ENCODE measurements around the gene GSAP.
"Not testable (repeated sequence)": the region's sequence is repeated elsewhere in the genome, so short reads cannot be mapped to it uniquely, and the experiment has no call there.

GSAP gene

DNA sequence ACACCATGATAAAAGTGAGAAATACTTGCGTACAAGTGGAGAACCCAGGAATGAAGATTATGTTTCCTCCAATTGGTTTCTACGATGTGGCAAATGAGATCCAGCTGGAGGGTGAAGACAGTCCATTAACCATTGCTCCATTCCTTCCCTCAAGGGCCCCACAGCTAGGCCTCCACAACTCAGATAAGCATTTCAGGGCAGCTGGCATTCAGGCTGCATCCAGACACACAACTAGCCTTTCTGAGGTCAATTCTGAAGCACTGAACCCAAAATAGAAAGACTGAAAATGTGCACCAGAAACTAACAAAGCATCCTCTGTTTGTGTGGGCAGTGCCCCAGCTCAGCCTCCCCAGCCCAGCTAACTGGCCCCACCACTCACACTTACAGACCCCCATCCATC lies 94.8 kb downstream of the GSAP start:
- no peak for DNase-seq

GRCh38 chr7:77320714-77321113 lies 95.4 kb downstream of the GSAP start:
- no peak for DNase-seq

- DNase-seq = no peak
These were observed 96.0 kb downstream of the GSAP start for GRCh38 chr7:77320137-77320536.

GRCh38 chr7:77318019-77318418 lies 98.1 kb downstream of the GSAP start:
- DNase-seq = no peak

GRCh38 chr7:77316219-77316978 lies 99.8 kb downstream of the GSAP start:
- DNase-seq = no peak

GRCh38 chr7:77315182-77315591 lies 101.0 kb downstream of the GSAP start:
- DNase-seq = no peak

DNA sequence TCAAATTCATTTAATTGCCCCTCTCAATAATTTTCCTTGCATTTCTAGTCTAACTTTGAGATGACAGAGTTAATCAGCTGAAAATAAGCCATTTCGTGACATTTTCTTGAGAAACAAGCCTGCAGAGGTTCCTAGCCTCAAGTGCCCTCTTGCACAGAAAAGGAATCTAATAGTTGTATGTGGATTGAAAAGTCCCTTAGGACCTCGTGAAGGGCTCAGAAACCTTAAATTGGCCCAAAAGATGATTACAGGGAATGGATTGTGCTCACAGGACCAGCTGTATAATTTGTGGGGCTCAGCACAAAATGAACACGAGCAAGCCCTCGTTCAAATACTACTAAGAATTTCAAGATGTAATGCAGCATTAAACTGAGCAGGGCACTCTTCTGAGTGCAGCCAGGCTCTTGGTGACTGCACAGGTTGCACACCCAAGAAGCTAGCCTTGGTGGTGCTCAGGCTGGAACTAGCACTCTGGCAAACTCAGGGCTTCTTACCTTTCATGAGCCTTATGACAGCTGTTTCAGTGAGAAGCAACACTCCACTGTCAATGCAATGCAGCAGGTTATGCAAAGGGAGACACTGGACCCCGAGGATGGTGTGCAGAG lies 102.2 kb downstream of the GSAP start:
- no peak for DNase-seq

- DNase-seq = no peak
These were observed 103.1 kb downstream of the GSAP start for GRCh38 chr7:77313085-77313484.

DNA sequence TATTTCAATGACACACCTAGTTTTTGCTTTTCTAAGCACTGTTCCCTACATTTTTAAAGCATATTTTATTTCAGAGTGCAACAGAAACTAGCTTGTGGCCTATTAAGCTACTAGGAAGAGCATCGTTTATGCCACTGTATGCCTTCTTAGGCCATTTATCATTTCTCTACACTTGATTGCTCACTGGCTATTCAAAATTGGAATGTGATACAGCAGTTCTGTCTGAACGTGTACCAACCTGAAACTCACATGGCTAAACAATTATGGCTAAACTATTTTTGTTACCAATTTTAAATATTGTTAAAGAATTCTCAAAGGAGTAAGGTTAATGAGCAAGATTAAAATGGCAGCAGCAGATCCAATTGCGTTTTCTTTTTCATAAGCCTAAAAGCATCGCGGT lies 105.2 kb downstream of the GSAP start:
- no peak for DNase-seq

GRCh38 chr7:77309714-77310220 lies 106.4 kb downstream of the GSAP start:
- no peak for DNase-seq

GRCh38 chr7:77308792-77309191 lies 107.4 kb downstream of the GSAP start:
- no peak for DNase-seq

GRCh38 chr7:77306231-77307067 lies 109.7 kb downstream of the GSAP start:
- DNase-seq = no peak

DNA sequence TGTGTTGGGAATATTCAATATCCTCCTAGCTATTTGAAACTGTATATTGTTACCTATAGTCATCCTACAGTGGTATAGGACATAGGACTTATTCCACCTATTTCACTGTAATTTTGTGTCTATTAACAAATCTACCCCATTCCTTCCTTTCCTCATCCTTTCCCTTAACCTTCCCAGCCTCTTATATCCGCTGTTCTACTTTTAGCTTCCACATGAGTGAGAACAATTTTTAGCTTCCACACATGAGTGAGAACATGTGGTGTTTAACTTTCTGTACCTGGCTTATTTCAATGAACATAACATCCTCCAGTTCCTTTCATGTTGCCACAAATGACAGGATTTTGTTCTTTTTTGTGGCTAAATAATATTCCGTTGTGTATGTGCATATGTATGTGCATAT lies 120.6 kb downstream of the GSAP start:
- no peak for DNase-seq

DNA sequence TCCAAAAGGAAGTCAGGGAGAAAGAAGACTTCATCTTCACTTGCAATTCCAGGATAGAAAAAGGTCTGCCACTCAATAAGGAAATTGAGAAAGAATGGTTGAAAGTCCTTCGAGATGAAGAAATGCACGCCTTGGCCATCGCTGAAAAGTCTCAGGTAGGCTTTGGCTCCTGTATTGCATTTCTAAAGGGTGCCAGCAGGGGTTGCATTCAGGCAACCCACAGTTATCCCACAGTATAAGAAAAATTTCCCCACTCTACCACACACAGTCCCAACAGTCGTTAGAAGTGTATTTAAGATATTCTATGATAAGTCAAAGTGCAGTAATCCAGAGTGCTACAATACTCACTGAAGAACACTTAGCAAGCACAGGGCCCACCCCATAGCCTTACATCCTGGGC lies 123.1 kb downstream of the GSAP start:
- DNase-seq = no peak

DNA sequence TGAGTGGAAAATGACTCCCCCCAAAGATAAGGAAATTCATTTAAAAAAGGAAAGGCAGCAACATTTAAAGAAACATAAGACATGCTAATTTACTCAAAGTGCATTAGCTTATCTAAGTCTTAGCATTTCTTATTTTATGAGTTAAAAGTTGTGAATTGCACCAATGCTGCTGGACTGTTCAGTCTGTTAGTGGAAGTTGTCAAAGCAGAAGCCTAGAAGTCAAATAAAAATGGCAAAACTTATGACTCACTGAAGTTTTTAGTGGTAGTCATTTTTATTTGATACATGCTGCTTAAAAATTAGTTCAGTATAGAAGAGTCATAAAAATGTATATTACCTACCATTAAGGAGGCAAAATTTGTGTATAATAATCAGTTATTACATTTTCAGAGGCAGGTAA lies 125.7 kb downstream of the GSAP start:
- DNase-seq = no peak

DNA sequence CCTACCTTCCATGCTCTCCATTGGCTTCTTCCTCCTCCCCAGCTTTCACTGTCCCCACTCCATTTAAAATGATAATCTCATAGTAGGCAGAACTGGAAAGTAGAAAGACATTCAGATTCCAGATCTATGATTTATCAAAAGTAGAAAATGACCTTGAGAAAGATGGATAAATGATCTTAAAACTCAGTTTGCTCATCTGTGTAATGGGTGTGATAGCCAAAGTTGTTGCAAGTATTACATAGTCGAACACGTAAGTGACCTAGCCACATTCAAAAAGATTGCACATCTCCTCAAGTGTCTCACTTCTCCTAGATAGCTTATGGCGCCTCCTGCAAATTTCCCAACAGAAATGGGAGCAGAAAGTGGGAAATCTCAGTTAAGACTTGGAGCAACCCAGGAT lies 126.8 kb downstream of the GSAP start:
- no peak for DNase-seq

DNA sequence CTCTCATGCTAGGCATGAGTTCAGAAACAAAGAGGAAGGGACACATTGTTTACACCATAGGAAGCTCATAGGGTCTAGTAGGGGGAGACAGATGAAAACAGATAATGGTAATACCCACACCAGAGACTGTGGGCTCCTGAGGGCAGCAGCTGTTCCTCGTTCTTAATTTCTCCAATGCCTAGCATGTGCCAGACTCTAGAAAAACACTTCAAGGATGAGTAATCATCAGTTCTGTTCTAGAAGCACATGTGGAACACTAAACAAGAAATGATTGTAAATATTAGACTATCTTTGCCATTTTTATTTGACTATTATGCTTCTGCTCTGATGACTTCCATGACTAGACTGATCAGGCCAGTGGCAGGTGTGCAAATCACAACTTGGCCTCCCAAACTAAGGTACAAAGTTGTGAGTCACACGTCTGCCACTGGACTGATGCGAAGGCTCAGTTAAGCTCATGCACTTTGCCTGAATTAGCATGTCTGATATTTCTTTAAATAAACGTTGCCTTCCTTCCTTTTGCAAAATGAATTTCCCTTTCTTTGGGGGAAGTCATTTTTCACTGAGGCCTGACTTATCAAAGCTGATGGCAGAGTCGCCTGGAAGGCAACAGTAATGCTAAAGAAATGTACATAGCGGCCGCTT lies 127.4 kb downstream of the GSAP start:
- no peak for DNase-seq

GRCh38 chr7:77284616-77285015 lies 131.5 kb downstream of the GSAP start:
- DNase-seq = no peak

- DNase-seq = no peak
These were observed 132.1 kb downstream of the GSAP start for GRCh38 chr7:77284005-77284404.

DNA sequence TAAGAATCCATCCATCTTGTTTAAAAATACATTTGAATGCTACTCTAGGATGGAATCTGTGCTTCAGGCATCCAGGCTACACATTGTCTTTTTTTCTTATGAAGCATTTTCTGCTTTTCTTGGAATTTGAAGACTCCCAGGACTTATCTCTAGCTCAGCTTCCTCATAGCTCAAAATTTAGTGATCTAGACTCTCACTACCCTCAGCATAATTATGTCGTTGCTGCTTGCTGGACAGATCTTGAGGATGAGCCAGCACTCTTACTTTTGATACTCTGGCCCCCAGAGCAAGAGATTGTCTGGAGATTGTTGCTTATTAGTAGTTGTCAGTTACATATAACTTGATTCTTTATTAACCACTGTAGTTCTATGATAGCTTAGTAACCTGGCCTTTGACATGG lies 133.3 kb downstream of the GSAP start:
- DNase-seq = no peak

DNA sequence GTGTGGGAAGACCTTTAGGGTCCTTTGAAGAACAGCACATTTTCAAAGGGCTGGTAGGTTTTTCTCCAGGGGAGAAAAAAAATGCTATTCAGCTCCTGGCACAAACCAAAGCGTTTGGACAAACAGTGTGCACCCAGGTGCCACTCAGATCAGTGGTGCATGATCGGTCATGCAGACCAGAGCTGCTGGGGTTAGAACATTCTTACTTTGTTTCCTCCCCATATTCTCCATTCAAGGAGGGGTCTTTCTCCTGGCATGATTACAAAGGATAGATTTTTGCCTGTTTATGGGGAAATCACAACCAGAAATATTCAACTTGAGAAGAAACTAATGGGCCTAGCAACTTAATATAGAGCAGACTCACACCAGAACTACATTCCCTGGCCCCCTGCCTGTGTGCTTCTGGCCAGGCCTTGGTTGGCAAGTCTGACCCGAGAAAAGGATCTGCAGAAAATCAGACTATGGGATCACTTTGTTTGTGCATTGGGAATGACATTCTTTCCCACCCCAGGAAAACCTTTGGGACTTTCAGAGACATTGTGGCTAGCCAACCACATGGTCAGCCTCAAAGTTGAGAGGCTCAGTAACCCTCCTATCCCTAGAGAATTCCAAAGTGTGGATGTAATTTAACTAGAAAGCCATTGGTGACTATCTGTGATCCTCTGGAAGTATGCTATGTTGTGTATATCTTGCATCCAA lies 134.2 kb downstream of the GSAP start:
- no peak for DNase-seq

GRCh38 chr7:77276120-77276519 lies 140.0 kb downstream of the GSAP start:
- DNase-seq = no peak

GRCh38 chr7:77275663-77276062 lies 140.5 kb downstream of the GSAP start:
- DNase-seq = not testable (repeated sequence)

Measured in KG1 (cell line).